ENCODE data around the gene SORCS2.

Gene SORCS2

GRCh38 chr4:7335344-7336066, 143.2 kb downstream of the SORCS2 start:
- Histone ChIP-seq H3K4me3 (ENCODE audit: low read depth, low read length) (no peak overlapping the region), H3K9me3 (no peaks in the 10 kb centered on the region), H3K36me3 (no peaks in the 10 kb centered on the region), H3K27me3 (no peaks in the 10 kb centered on the region), H3K4me1 (0 out of 2 replicates have a peak, but pooled peaks cover 5% of the 10 kb centered on the region)
- peak; percentile 81 for DNase-seq
- TF ChIP-seq CTCF (IDR thresholded peaks at IDR 0.05; ENCODE audit: low read depth, low read length): peak; percentile 90

- H3K27me3 ChIP-seq: no peaks in the 10 kb centered on the region
- TF ChIP-seq CTCF (IDR thresholded peaks at IDR 0.05; ENCODE audit: low read depth, low read length): no peak
- DNase-seq: no peak
- H3K4me3 ChIP-seq (ENCODE audit: low read depth, low read length): no peak overlapping the region
- H3K9me3 ChIP-seq: no peaks in the 10 kb centered on the region
- 0 out of 2 replicates have a peak, but pooled peaks cover 5% of the 10 kb centered on the region for H3K4me1 ChIP-seq
- H3K36me3 ChIP-seq: no peaks in the 10 kb centered on the region
Observed at GRCh38 chr4:7336067-7336569, 143.8 kb downstream of the SORCS2 start.

GRCh38 chr4:7336732-7337131, 144.4 kb downstream of the SORCS2 start:
- 0 out of 2 replicates have a peak, but pooled peaks cover 5% of the 10 kb centered on the region for H3K4me1 ChIP-seq
- TF ChIP-seq CTCF (IDR thresholded peaks at IDR 0.05; ENCODE audit: low read depth, low read length): no peak
- no peak for DNase-seq
- no peaks in the 10 kb centered on the region for H3K27me3 ChIP-seq
- H3K4me3 ChIP-seq (ENCODE audit: low read depth, low read length): no peak overlapping the region
- H3K36me3 ChIP-seq: no peaks in the 10 kb centered on the region
- no peaks in the 10 kb centered on the region for H3K9me3 ChIP-seq

- Histone ChIP-seq H3K4me1 (0 out of 2 replicates have a peak, but pooled peaks cover 5% of the 10 kb centered on the region), H3K27me3 (no peaks in the 10 kb centered on the region), H3K4me3 (ENCODE audit: low read depth, low read length) (no peak overlapping the region), H3K9me3 (no peaks in the 10 kb centered on the region), H3K36me3 (no peaks in the 10 kb centered on the region)
- no peak for TF ChIP-seq CTCF (IDR thresholded peaks at IDR 0.05; ENCODE audit: low read depth, low read length)
- no peak for DNase-seq
Observed at GRCh38 chr4:7337196-7338058, 145.1 kb downstream of the SORCS2 start.

GRCh38 chr4:7338059-7338452, 145.7 kb downstream of the SORCS2 start:
- Histone ChIP-seq H3K36me3 (no peaks in the 10 kb centered on the region), H3K27me3 (no peaks in the 10 kb centered on the region), H3K9me3 (no peaks in the 10 kb centered on the region), H3K4me3 (ENCODE audit: low read depth, low read length) (no peak overlapping the region), H3K4me1 (0 out of 2 replicates have a peak, but pooled peaks cover 5% of the 10 kb centered on the region)
- TF ChIP-seq CTCF (IDR thresholded peaks at IDR 0.05; ENCODE audit: low read depth, low read length): no peak
- no peak for DNase-seq

Measured in BE2C (cell line).